IMR-90 (cell line): Measurements from ENCODE around the gene PRSS37.

Experiments used
- CHD1 ChIP-seq: IDR thresholded peaks from 2 replicates; pipeline ENCODE4 v1.6.1; 2012; ENCODE audit warnings: low read depth, low read length, improper control_type of control experiment
- CTCF ChIP-seq: conservative IDR thresholded peaks from 2 replicates; pipeline ENCODE4 v1.5.1; 2012; ENCODE audit warnings: mild to moderate bottlenecking, low read depth, low read length, improper control_type of control experiment
- ELK1 ChIP-seq: fragments of 150-350 bp; IDR thresholded peaks from 2 replicates; pipeline ENCODE4 v1.6.1; 2016; ENCODE audit warnings: low read depth, mild to moderate bottlenecking, low read length, moderate library complexity, borderline replicate concordance
- MAZ ChIP-seq: IDR thresholded peaks from 2 replicates; pipeline ENCODE4 v1.6.1; 2012; ENCODE audit warnings: low read depth, mild to moderate bottlenecking, low read length, improper control_type of control experiment, moderate library complexity, borderline replicate concordance
- POLR2A ChIP-seq: IDR thresholded peaks from 2 replicates; pipeline ENCODE4 v1.6.1; 2012; ENCODE audit warnings: mild to moderate bottlenecking, low read depth, low read length
- RAD21 ChIP-seq: IDR thresholded peaks from 2 replicates; pipeline ENCODE4 v1.6.1; 2012; ENCODE audit warnings: low read length, improper control_type of control experiment

- TF ChIP-seq POLR2A (no peak), RAD21 (no peak), CTCF (no peak), ELK1 (no peak), MAZ (no peak), CHD1 (no peak)
Measured at GRCh38 chr7:141837683-141838082, 3.6 kb downstream of the PRSS37 start.
